Activated CD4-positive, alpha-beta T cell treated with anti-CD3 and anti-CD28 coated beads, Interleukin-2, amount 10 ng/mL, durations not matched to agents 7 days and 5 days (primary cell): ENCODE measurements around the gene MAD1L1. TPM values are rescaled to one million over a fixed set of nuclear protein-coding genes. Genes with fewer than 3 reads are reported as not detected.

Source experiments
- CTCF ChIA-PET: fragments of 350-600 bp; sonication (Branson Sonifier 250); formaldehyde crosslinking; loops from one replicate; lab custom pipeline; 2021; ENCODE audit warnings: antibody characterized with exemption; lab: Charles Lee
- POLR2A ChIA-PET: fragments of 350-600 bp; sonication (Branson Sonifier 250); formaldehyde crosslinking; loops from one replicate; lab custom pipeline; 2021; ENCODE audit warnings: antibody characterized with exemption; lab: Charles Lee
- DNase-seq: peaks from one replicate; pipeline ENCODE4 v3.0.0-alpha.2; 2020
- H3K27ac Mint-ChIP-seq: one replicate; pipeline ENCODE4 v1.8.0; 2021; ENCODE audit warnings: mild to moderate bottlenecking, moderate library complexity, mixed read lengths
- H3K27me3 Mint-ChIP-seq: one replicate; pipeline ENCODE4 v1.8.0; 2021; ENCODE audit warnings: mixed read lengths
- H3K36me3 Mint-ChIP-seq: one replicate; pipeline ENCODE4 v1.8.0; 2021; ENCODE audit warnings: low read depth, mixed read lengths
- H3K4me1 Mint-ChIP-seq: one replicate; pipeline ENCODE4 v1.8.0; 2021; ENCODE audit warnings: mixed read lengths
- H3K4me3 Mint-ChIP-seq: one replicate; pipeline ENCODE4 v1.8.0; 2021; ENCODE audit warnings: mild to moderate bottlenecking, moderate library complexity, mixed read lengths
- H3K9me3 Mint-ChIP-seq: one replicate; pipeline ENCODE4 v1.8.0; 2021; ENCODE audit warnings: mixed read lengths
- total RNA-seq, 2 experiments: library from RNA; stranded (reverse); gene quantifications; one replicate each; pipeline ENCODE4 v1.2.3, GENCODE V29; 2021

The MAD1L1 gene
- total RNA-seq, 2 experiments from 2014 or later: 125 to 127 TPM

- no peaks in the 10 kb centered on the region for H3K9me3 Mint-ChIP-seq
- H3K27ac Mint-ChIP-seq: peak overlapping the region; percentile 0
- no peaks in the 10 kb centered on the region for H3K27me3 Mint-ChIP-seq
- H3K4me1 Mint-ChIP-seq: peaks cover 35% of the 10 kb centered on the region
- POLR2A ChIA-PET: no interaction called here
- CTCF ChIA-PET: interaction anchor here (1.6 kb wide), 1 partner anchor 40 kb away, joined by 3 read pairs; no protein-coding TSS in a partner anchor
- no peak overlapping the region for H3K4me3 Mint-ChIP-seq
- peaks cover 7% of the 10 kb centered on the region for H3K36me3 Mint-ChIP-seq
- no peak for DNase-seq
Observed at GRCh38 chr7:2110610-2111396, 121.9 kb downstream of the MAD1L1 start.

GRCh38 chr7:2109936-2110609 is 122.7 kb downstream of the MAD1L1 start:
- H3K36me3 Mint-ChIP-seq: peaks cover 7% of the 10 kb centered on the region
- no peak overlapping the region for H3K27ac Mint-ChIP-seq
- CTCF ChIA-PET: no interaction called here
- H3K4me1 Mint-ChIP-seq: peaks cover 35% of the 10 kb centered on the region
- POLR2A ChIA-PET: no interaction called here
- no peaks in the 10 kb centered on the region for H3K9me3 Mint-ChIP-seq
- H3K27me3 Mint-ChIP-seq: no peaks in the 10 kb centered on the region
- DNase-seq: peak; percentile 12
- H3K4me3 Mint-ChIP-seq: no peak overlapping the region

GRCh38 chr7:2109251-2109872 is 123.4 kb downstream of the MAD1L1 start:
- peaks cover 38% of the 10 kb centered on the region for H3K4me1 Mint-ChIP-seq
- no peak overlapping the region for H3K27ac Mint-ChIP-seq
- H3K4me3 Mint-ChIP-seq: no peak overlapping the region
- ChIA-PET CTCF (no interaction called here), POLR2A (no interaction called here)
- DNase-seq: no peak
- no peaks in the 10 kb centered on the region for H3K27me3 Mint-ChIP-seq
- H3K36me3 Mint-ChIP-seq: peaks cover 7% of the 10 kb centered on the region
- H3K9me3 Mint-ChIP-seq: no peaks in the 10 kb centered on the region

- peaks cover 43% of the 10 kb centered on the region for H3K4me1 Mint-ChIP-seq
- no peaks in the 10 kb centered on the region for H3K9me3 Mint-ChIP-seq
- H3K27ac Mint-ChIP-seq: no peak overlapping the region
- CTCF ChIA-PET: no interaction called here
- H3K27me3 Mint-ChIP-seq: no peaks in the 10 kb centered on the region
- H3K36me3 Mint-ChIP-seq: peaks cover 7% of the 10 kb centered on the region
- POLR2A ChIA-PET: no interaction called here
- no peak overlapping the region for H3K4me3 Mint-ChIP-seq
- DNase-seq: no peak
Observed at GRCh38 chr7:2108501-2109250, 124.1 kb downstream of the MAD1L1 start.

GRCh38 chr7:2108071-2108455 is 124.7 kb downstream of the MAD1L1 start:
- H3K4me1 Mint-ChIP-seq: peaks cover 45% of the 10 kb centered on the region
- ChIA-PET POLR2A (no interaction called here), CTCF (no interaction called here)
- peaks cover 4% of the 10 kb centered on the region for H3K36me3 Mint-ChIP-seq
- no peak overlapping the region for H3K4me3 Mint-ChIP-seq
- no peak overlapping the region for H3K27ac Mint-ChIP-seq
- DNase-seq: no peak
- no peaks in the 10 kb centered on the region for H3K9me3 Mint-ChIP-seq
- no peaks in the 10 kb centered on the region for H3K27me3 Mint-ChIP-seq

- Mint-ChIP-seq H3K9me3 (no peaks in the 10 kb centered on the region), H3K4me3 (no peak overlapping the region), H3K27ac (no peak overlapping the region), H3K27me3 (no peaks in the 10 kb centered on the region), H3K36me3 (peaks cover 4% of the 10 kb centered on the region), H3K4me1 (peaks cover 40% of the 10 kb centered on the region)
- no peak for DNase-seq
- ChIA-PET CTCF (no interaction called here), POLR2A (no interaction called here)
Observed at GRCh38 chr7:2107386-2108070, 125.2 kb downstream of the MAD1L1 start.

GRCh38 chr7:2106924-2107323 is 125.8 kb downstream of the MAD1L1 start:
- no peaks in the 10 kb centered on the region for H3K9me3 Mint-ChIP-seq
- H3K4me3 Mint-ChIP-seq: no peak overlapping the region
- peaks cover 8% of the 10 kb centered on the region for H3K36me3 Mint-ChIP-seq
- peaks cover 39% of the 10 kb centered on the region for H3K4me1 Mint-ChIP-seq
- ChIA-PET CTCF (no interaction called here), POLR2A (no interaction called here)
- H3K27me3 Mint-ChIP-seq: no peaks in the 10 kb centered on the region
- no peak for DNase-seq
- H3K27ac Mint-ChIP-seq: no peak overlapping the region

- ChIA-PET CTCF (no interaction called here), POLR2A (no interaction called here)
- Mint-ChIP-seq H3K9me3 (no peaks in the 10 kb centered on the region), H3K4me3 (no peak overlapping the region), H3K27ac (no peak overlapping the region), H3K4me1 (peaks cover 34% of the 10 kb centered on the region), H3K36me3 (peaks cover 8% of the 10 kb centered on the region), H3K27me3 (no peaks in the 10 kb centered on the region)
- no peak for DNase-seq
Observed at GRCh38 chr7:2106440-2106839, 126.3 kb downstream of the MAD1L1 start.

GRCh38 chr7:2105917-2106316 is 126.8 kb downstream of the MAD1L1 start:
- DNase-seq: no peak
- CTCF ChIA-PET: no interaction called here
- peaks cover 29% of the 10 kb centered on the region for H3K4me1 Mint-ChIP-seq

GRCh38 chr7:2105280-2105679 is 127.5 kb downstream of the MAD1L1 start:
- ChIA-PET POLR2A (no interaction called here), CTCF (interaction anchor here (1.4 kb wide), 1 partner anchor 26 kb away, joined by 4 read pairs; no protein-coding TSS in a partner anchor)
- Mint-ChIP-seq H3K4me1 (peaks cover 24% of the 10 kb centered on the region), H3K27me3 (no peaks in the 10 kb centered on the region), H3K4me3 (no peak overlapping the region), H3K9me3 (no peaks in the 10 kb centered on the region), H3K36me3 (peaks cover 7% of the 10 kb centered on the region), H3K27ac (no peak overlapping the region)
- no peak for DNase-seq

More at GRCh38 chr7:2105917-2106316, 126.8 kb downstream of the MAD1L1 start:
- peaks cover 8% of the 10 kb centered on the region for H3K36me3 Mint-ChIP-seq
- no peak overlapping the region for H3K27ac Mint-ChIP-seq
- H3K9me3 Mint-ChIP-seq: no peaks in the 10 kb centered on the region
- H3K4me3 Mint-ChIP-seq: no peak overlapping the region
- no peaks in the 10 kb centered on the region for H3K27me3 Mint-ChIP-seq
- POLR2A ChIA-PET: no interaction called here

GRCh38 chr7:2104716-2105115 is 128.0 kb downstream of the MAD1L1 start:
- H3K9me3 Mint-ChIP-seq: no peaks in the 10 kb centered on the region
- peaks cover 24% of the 10 kb centered on the region for H3K4me1 Mint-ChIP-seq
- peaks cover 3% of the 10 kb centered on the region for H3K36me3 Mint-ChIP-seq
- no peak overlapping the region for H3K27ac Mint-ChIP-seq
- no peak for DNase-seq
- no peak overlapping the region for H3K4me3 Mint-ChIP-seq
- CTCF ChIA-PET: interaction anchor here (0.8 to 1.4 kb wide), 3 partner anchors 20 to 104 kb away, joined by 3 to 4 read pairs (median 3); no protein-coding TSS in a partner anchor
- H3K27me3 Mint-ChIP-seq: no peaks in the 10 kb centered on the region
- POLR2A ChIA-PET: no interaction called here

- ChIA-PET POLR2A (no interaction called here), CTCF (interaction anchor here (0.8 to 1.4 kb wide), 4 partner anchors 20 to 104 kb away, joined by 3 to 4 read pairs (median 3); no protein-coding TSS in a partner anchor)
- Mint-ChIP-seq H3K4me3 (no peak overlapping the region), H3K9me3 (no peaks in the 10 kb centered on the region), H3K36me3 (peaks cover 3% of the 10 kb centered on the region), H3K4me1 (peaks cover 28% of the 10 kb centered on the region), H3K27ac (no peak overlapping the region), H3K27me3 (no peaks in the 10 kb centered on the region)
- peak; percentile 60 for DNase-seq
Observed at GRCh38 chr7:2104107-2104710, 128.5 kb downstream of the MAD1L1 start.
